22Rv1 (cell line): Measurements from ENCODE around the gene KIRREL2.

Experiments
- ZFX ChIP-seq: fragments of 450-650 bp; IDR thresholded peaks from 2 replicates; pipeline ENCODE4 v1.6.1; 2017; ENCODE audit warnings: antibody characterized with exemption, borderline replicate concordance
- TF ChIP-seq, protein P1 (sequence below): fragments of 450-650 bp; IDR thresholded peaks from 2 replicates; pipeline ENCODE4 v1.5.1; 2017; ENCODE audit warnings: mild to moderate bottlenecking

DNA sequence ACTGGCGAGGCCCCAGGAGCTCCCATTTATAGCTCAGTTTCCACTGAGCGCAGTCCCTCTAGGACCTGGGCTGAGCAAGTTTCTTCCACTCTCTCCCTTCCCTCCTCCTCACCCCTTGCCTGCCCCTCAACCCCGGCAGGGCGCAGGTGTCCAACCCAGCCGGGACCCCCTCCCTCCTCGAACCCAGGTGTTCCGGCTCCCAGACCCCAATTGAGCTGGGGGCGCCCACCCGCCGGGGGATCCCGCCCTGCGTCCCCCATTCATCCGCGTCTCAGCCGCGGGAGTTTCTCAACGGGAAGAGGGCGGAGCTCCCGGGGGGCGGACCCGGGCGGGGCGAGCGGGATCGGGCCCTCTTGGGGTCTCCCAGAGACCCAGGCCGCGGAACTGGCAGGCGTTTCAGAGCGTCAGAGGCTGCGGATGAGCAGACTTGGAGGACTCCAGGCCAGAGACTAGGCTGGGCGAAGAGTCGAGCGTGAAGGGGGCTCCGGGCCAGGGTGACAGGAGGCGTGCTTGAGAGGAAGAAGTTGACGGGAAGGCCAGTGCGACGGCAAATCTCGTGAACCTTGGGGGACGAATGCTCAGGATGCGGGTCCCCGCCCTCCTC is at the start of gene KIRREL2:
- TF ChIP-seq, protein P1, sequence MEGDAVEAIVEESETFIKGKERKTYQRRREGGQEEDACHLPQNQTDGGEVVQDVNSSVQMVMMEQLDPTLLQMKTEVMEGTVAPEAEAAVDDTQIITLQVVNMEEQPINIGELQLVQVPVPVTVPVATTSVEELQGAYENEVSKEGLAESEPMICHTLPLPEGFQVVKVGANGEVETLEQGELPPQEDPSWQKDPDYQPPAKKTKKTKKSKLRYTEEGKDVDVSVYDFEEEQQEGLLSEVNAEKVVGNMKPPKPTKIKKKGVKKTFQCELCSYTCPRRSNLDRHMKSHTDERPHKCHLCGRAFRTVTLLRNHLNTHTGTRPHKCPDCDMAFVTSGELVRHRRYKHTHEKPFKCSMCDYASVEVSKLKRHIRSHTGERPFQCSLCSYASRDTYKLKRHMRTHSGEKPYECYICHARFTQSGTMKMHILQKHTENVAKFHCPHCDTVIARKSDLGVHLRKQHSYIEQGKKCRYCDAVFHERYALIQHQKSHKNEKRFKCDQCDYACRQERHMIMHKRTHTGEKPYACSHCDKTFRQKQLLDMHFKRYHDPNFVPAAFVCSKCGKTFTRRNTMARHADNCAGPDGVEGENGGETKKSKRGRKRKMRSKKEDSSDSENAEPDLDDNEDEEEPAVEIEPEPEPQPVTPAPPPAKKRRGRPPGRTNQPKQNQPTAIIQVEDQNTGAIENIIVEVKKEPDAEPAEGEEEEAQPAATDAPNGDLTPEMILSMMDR: no peak
- TF ChIP-seq ZFX: no peak
